ENCODE results near the gene OR7C1.
"Not testable (repeated sequence)": the region's sequence is repeated elsewhere in the genome, so short reads cannot be mapped to it uniquely, and the experiment has no call there.

Gene OR7C1

DNA sequence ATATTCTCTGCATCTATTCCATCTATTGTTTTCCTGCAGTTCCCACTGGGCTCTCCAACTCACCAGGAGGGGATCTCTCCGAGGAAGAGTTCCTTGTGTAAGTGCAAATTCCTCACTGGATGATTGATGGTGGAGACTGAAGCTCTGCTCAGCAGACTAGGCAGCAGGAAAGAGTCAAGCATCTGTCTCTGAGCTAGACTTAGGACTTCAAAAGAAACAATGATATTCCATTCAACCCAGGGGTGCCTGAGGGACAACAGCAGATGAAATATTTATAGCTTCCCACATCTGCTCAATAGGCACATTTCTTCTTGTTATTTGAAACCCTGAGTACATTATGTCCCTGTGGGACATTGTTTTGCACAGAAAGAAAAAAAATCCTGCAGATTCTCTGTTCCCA is at the start of gene OR7C1, which contains the start of gene OR7A5:
Gene OR7C1 (minus strand): TSS at position 175 of the 400 bp plus-strand sequence. CDS start 35,049 bp downstream, outside the sequence.
Gene OR7A5 (minus strand): TSS at position 175 of the 400 bp plus-strand sequence. CDS start 6,944 bp downstream, outside the sequence.
- no peak for DNase-seq

DNA sequence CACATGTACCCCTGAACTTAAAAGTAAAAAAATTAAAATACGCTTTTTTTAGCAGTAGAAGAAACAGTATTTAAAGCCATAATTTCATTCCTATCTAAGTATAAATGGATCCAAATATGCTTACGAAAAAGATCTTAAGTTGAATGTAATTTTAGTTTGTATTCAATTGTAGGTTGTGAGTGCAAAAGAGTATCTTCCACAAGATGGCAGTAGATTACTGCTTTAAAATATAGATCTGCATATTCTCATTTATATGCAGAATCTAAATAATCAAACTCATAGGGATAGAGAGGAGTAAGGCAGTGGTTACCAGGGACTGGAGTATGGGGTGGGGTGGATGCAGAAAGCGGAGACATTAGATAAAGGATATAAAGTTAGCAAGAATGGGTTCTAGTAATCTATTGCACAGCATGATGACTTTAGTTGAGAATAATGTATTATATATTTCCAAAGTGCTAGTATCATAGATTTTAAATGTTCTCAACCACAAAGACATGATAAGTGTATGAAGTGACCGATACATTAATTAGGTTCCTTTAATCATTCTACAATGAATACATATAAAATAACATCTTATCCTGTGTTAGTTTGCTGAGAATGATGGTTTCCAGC is 36.7 kb upstream of the OR7C1 start:
- DNase-seq: no peak

DNA sequence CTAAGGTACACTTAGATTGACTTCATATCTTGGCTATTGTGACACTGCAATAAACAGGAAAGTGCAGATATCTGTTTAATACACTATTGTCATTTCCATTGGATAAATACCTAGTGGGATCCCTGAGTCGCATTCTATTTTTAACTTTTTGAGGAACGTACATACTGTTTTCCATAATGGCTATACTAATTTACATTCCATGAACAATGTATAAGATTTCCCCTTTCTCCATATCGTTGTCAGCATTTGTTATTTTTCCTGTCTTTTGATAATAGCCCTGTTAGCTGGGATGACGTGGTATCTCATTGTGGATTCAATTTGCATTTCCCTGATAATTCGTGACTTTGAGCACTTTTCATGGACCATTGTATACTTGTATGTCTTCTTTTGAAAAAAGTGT is 33.5 kb upstream of the OR7C1 start:
- DNase-seq: no peak

DNA sequence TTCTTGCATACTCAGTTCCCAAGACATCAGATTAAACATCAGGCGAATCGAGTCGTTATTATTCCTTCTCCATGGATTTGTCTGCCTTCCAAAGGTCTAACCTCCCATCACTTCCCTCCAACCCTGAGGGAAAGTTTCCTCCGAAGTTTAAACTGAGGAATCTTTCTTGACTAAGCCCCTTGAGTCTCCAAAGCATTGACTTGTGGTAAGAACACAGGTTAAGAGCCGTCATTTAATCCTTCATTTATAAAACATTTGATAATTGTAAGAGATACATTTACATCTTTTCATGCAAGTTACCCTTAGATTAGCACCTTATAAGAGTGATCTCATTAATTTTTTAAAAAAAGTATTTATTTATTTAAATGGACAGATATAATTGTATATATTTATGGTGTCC is 13.8 kb upstream of the OR7C1 start, which contains the start of gene OR7A10:
Gene OR7A10 (minus strand): TSS at position 101 of the 400 bp plus-strand sequence. CDS start 7,045 bp downstream, outside the sequence.
- DNase-seq: no peak

DNA sequence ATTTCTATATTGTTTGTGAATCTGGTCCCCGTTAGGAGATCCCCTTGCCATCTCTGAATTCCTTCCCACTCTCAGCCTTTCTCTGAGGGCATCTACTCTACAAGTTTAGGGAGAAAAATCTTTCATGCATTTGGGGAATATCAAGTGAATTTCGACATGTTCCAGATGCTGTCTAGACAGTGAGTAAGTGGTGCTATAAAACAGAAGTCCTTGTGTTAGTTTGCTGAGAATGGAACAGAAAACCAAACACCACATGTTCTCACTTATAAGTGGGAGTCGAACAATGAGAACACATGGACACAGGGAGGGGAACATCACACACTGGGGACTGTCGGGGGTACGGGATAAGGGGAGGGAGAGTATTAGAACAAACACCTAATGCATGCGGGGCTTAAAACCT is 8.6 kb upstream of the OR7C1 start:
- DNase-seq: no peak

DNA sequence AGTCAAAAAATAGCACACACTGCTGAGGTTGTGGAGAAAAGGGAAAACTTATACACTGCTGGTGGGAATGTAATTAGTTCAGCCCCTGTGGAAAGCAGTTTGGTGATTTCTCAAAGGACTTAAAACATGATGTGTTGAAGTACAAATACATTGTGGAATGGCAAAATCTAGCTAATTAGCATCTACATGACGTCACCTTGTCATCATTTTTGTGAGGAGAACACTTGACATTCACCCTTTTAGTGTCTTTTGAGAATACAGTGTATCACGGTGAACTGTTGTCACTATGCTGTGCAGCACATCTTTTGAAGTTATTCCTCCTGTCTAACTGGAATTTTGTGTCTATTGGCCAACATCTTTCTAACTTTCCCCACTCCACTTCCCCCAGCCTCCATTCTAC is 8.2 kb upstream of the OR7C1 start:
- no peak for DNase-seq

DNA sequence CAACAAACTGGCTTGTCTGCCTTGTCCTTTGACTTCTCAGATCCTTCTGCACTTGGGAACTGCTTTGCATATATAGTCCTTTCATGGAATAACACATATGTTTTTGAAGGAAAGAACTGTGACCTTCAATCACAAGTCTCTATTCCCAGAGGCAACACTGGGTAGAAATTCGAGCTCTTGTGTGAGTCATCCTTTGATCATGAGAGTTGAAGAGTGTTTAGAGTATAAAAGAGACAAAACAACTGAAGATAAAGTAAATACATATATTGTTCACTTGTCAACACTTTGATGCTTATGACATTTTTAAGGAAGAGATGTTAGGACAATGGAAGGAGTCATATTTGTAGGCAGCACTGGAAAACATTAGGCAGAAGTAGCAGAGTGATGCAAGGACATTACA is 5.2 kb upstream of the OR7C1 start:
- DNase-seq: no peak

DNA sequence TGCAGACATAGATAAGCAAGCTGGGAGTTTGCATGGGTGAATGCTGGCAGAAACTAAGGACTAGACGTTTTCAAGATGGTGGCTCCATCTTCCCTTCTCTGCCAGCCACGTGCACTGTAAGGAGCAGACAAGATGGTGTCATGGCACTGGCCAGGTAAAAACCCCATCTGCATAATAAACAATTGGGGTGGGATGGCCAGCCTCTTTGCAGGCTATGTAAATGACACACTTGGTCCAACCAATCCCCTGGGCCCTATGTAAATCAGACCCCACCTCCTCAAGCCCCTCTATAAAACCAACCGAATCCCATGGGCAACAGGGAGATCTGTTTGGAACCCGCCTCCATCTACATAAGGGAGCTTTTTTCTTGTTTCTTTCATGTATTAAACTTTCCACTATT is 2.4 kb upstream of the OR7C1 start:
- DNase-seq: no peak

DNA sequence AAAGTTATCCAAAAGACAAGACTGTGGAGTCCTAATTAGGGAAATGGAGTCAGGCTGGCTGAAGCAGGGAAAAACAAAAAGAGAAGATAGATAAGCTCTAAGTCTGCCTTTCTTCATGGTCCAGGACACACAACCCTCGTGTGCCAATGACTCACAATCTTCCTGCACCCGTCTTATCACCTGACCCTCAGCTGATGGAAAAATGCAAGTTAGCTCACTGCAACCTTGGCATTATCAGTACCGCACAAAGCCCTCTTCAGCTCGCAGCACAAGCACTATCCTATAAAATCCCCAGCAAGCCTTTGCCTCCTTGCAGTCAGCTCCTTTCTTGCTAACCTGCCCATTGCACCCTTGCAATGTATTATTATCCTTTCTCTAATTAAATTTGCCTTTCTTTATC is 4.3 kb downstream of the OR7C1 start:
- DNase-seq: no peak

DNA sequence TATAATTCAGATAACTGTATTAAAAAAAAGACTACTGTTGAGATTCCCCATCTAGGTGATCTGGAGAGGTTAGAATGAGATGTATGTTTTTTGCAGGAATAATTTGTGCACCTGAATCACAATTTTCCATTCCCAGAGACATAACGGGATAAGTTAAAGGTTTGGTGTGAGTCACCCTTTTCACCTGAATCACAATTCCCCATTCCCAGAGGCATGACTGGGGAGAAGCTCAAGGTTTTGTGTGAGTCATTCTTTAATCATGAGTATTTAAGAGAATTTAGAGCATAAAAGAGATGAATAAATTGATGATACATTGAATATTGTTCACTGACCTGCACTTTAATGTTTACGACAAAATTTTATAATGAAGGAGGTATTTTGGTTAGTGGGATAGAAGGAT is 9.0 kb downstream of the OR7C1 start:
- DNase-seq: no peak

DNA sequence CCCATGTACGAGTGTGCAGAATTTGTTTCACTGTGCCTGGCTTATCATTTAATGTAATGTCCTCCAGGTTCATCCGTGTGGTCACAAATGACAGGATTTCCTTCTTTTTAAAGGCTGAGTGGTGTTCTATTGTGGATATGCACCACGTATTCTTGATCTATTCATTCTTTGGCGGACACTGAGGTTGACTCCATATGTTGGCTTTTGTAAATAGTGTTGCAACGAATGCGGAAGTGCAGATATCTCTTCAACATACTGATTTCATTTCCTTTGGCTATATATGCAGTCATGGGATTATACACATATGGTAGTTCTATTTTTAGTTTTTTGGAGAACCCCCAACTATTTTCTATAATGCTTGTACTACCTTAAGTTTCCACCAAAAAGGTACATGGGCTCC is 13.0 kb downstream of the OR7C1 start:
- no peak for DNase-seq

DNA sequence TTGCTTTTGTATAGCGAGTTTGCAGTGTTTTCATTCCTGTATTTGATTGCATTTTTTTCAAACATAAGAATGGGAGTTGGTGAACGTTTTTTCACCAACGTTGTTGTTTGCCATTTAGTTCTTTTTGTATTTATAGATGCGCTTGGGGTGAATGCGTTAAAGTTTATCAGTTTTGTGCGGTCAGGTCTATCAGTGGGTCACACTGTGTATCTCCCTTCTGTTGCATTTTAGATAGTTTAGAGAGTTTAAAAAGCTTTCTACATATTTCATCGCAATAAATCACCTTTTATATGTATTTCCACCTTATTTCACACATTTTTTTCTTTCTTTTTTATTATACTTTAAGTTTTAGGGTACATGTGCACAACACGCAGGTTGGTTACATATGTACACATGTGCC is 16.4 kb downstream of the OR7C1 start:
- DNase-seq: no peak

DNA sequence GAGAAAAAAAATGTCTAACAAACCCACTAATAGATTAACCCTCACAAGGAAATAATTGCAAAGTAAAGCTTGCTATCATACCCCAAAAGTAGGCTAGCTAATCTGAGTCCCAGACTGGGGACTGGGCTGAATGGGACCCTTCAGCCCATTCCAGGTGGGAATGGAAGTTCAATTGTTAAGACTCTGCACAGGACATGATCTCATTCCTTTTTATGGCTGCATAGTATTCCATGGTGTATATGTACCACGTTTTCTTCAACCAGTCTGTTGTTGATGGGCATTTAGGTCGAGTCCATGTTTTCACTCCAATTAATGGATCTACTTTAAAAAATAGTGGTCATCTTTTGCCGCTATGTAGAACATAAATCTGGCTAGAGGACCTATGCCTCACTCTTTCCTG is 17.9 kb downstream of the OR7C1 start:
- no peak for DNase-seq

DNA sequence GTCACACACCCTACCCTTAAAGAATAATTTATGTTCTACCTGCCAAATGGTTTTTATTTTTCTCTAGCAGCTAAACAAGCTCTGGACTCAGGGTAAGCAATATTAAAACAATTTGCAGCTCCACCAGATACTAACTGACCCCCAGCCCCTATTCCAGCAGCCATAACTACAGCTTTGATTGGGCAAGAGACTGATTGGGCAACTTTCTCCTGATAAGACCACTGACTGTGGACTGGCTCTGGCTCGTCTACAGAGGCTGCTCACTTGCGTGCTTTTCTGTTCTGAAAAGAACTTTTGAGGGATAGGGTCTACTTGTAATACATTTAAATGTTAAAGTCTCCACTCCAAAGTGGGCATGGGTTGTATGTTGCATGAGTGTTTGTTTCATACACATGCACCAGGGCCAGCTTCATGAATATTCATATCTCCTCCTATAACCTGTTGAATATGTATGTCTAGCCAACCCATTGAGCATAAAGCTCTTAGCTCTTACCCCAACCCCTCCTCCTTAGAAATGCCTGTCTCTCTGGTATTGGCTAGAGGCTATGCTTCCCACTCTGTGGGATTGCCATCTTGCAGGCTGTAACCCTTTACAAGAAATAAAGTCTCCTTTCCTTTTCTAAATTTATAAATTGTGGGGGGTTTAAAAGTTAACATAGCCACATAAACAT is 19.9 kb downstream of the OR7C1 start:
- no peak for DNase-seq

DNA sequence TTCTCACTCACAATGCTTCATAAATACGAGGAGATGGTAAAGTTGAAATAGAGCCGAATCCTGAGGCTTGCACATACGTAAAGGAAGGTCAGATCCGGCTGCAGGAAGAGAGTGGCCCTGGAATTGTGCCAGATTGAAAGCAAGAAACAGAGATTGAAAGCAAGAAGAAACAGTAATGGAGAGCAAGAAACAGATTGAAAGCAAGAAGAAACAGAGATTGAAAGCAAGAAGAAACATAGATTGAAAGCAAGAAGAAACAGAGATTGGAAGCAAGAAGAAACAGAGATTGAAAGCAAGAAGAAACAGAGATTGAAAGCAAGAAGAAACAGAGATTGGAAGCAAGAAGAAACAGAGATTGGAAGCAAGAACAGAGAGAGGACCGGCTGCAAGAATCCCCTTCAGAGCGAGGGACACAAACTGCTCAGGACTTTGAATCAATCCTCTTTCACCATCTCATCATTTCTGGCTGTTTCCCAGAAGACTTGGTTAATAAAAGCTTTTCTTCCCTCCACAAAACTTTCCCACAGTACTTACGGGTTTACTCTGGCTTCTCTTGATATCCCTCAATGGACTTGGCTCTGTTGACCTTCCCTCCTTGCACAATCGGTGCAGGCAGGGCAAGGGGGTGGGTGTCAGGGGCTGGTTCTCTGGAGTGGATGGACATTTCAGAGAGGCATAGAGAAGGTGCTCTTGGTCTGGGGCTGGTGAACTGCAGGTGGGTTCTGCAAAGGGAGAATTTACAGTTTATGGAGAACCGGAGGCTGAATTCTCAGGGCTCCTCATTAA is 25.5 kb downstream of the OR7C1 start:
- no peak for DNase-seq

DNA sequence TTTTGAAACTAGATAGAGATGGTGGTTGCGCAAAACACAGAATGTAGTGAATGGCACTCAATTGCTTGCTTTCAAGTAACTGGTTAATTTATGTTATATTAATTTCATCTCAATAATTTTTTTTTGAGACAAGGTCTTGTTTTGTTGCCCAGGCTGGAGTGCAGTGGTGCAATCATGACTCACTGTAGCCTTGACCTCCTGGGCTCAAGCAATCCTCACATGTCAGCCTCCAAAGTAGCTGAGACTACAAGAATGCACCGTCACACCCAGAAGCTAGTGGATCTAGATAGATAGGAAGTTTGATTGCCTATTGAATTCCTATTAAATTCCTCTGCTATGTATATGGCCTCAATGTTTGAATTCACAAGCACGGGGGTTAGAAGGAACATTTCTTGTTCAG is 30.2 kb downstream of the OR7C1 start:
- DNase-seq: no peak

DNA sequence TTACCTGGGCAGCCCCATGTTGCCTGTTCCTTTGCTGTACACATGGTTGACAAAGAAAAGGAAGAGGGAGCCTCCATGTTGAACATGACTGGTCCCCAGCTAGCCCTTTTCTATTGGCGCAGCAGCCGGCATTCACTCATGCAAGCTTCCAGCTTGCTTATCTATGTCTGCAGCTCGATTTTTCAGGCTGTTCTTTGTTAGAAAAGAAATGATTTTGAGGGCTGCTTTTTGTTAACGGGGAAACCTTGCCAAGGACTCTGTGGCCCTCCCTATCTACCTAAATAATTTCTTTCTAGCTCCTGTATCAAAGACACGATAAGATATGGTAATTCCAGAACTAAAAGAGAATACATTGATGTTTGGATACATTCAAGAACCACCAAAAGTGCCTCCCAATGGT is 36.2 kb downstream of the OR7C1 start:
- DNase-seq: no peak

DNA sequence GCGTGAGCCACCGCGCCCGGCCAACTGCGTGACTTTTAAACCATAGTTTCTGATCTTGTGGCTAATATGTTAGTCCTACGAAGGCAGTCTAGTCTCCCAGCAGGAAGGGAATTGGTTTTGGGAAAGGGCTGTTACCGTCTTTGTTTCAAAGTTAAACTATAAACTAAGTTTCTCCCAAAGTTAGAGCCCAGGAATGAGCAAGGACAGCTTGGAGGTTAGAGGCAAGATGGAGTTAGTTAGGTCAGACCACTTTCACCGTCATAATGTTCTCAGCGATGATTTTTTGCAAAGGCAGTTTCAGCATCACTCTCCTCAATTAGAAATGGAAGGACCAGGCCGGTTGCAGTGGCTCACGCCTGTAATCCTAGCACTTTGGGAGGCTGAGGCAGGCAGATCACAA is 39.0 kb downstream of the OR7C1 start:
- no peak for DNase-seq

DNA sequence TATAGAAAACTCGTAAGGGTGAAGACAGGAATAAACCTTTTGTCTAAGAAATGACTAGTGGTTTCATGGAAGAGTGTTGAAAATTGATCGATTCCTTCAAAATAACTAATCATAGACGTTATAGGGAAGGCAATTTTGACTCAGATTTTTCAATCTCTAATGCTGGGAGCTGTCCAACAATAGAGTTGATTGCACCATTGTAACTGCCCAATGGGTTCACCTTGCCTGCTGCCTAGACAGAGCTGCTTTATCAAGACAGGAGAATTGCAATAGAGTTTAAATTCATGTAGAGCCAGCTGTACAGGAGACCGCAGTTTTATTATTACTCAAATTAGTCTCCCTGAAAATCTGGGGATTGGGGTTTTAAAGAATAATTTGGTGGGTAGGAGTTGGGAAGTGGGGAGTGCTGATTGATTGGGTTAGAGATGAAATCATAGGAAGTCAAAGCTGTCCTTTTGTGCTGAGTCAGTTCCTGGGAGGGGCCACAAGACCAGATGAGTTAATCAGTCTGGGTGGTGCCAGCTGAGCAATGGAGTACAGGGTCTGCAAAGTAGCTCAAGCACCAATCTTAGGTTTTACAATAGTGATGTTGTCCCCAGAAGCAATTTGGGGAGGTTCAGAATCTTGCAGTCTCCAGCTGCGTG is 39.8 kb downstream of the OR7C1 start:
- DNase-seq: no peak

DNA sequence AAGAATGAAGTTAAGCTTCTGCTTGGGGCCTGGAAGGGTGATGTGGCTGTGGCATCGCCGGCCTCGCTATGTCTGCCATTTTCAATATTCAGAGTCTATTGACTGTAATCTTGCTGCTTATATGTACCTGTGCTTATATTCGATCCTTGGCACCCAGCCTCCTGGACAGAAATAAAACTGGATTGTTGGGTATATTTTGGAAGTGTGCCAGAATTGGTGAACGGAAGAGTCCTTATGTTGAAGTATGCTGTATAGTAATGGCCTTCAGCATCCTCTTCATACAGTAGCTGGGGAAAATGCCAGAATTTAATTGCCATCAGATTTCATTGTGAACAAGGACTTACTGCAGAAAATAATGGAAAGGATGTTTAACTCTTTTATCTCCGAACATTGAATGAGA is 42.7 kb downstream of the OR7C1 start:
- peak; percentile 62 for DNase-seq

DNA sequence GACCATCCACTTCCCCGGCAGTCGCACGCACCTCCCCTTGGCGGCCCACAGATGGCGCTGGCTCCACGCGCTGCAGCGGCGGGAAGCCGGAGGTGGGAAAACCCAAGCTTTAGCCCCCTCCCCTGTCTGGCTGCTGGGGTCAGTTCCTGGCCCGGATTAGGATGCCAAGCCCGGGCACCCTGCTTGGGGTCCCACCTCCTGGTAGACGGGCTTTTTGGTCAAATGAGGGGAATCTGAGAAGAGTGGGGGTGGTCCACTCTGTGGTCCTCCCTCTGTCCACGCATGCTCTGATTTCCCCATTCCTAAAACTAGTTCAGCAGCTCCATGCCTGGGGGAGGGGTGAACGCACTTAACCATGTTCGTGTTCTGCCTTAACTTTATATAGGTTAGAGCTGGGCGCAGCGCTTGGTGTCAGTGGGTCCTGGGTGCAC is 48.5 kb downstream of the OR7C1 start:
- no peak for DNase-seq

DNA sequence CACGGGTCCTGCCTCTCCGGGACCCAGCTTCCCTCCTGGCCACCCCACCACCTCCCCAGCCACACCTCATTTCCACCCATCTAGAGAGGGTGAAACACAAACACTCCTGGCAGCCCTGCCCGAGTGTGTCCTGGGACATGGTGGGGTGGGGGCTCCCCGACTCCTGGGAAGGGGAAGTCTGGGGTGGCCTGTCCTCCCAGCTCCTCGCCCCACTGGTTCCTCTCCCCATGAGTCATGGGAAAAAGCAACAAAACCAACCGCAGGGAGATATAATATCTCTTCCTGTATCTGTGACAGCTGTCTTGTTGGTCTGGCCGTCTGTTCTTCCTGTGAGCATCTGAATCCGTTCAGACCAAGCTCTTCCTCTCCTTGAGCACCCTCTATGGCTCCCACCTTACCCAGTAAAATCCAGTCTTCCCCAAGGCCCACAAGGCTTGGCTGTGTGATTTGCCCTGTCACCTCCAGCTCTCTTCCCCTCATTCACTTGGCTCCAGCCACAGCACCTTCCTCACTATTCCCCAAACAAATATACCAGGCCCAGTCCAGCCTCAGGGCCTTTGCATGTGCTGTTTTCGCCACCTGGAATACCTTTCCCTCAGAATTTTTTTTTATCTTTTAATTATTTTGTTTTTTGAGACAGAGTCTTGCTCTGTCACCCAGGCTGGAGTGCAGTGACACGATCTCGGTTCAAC is 49.7 kb downstream of the OR7C1 start:
- DNase-seq: not testable (repeated sequence)

DNA sequence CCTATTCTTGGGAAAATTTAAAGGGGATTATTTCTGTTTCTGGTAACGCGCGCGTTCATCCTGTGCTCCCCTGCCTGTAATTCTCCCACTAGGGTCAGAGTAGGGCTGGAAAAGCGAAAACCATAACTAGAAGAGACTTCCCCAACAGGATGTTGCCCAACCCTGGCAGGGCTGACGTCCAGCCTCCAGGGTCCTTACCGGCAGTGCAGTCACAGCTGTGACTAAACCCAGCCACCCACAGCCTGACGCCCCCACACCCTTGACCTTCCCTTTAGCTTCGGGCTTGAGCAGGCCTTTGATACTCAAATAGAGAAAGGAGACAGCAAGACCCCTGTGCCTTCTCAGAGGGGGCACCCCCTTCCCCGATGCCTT is 50.3 kb downstream of the OR7C1 start:
- DNase-seq: not testable (repeated sequence)
